Endothelial cell of umbilical vein (primary cell): ENCODE results near the gene POMP. TPM values are rescaled to one million over a fixed set of nuclear protein-coding genes. Genes with fewer than 3 reads are reported as not detected.

Source experiments
- BruUV-seq: library from RNA; stranded (reverse); fragments of 400-500 nt; replicated peaks from 2 replicates; lab custom pipeline; 2021; lab: Mats Ljungman, UMichigan
- CTCF ChIA-PET: fragments of 300-600, 350-600 bp; sonication (Branson Sonifier 250); formaldehyde crosslinking; loops from one replicate; lab custom pipeline; 2021; ENCODE audit warnings: antibody characterized with exemption, inconsistent platforms; lab: Charles Lee
- POLR2A ChIA-PET: fragments of 300-600, 350-600 bp; sonication (Branson Sonifier 250); formaldehyde crosslinking; loops from one replicate; lab custom pipeline; 2021; ENCODE audit warnings: antibody characterized with exemption, inconsistent platforms; lab: Charles Lee
- DNase-seq: peaks from one replicate; pipeline ENCODE4 v3.0.0-alpha.2; 2011; ENCODE audit warnings: low read depth, low spot score
- FAIRE-seq: peaks from 2 replicates; lab custom pipeline; 2011; peaks lifted over from hg19 to GRCh38; lab: Jason Lieb, UNC
- H2AFZ ChIP-seq: 2 replicates; pipeline ENCODE4 v1.6.0; 2012; ENCODE audit warnings: low read depth, low read length, control low read depth, inconsistent platforms
- H3K27ac ChIP-seq: 2 replicates; pipeline ENCODE4 v1.5.1; 2011; ENCODE audit warnings: low read depth, mild to moderate bottlenecking, control low read depth, low read length, moderate library complexity; ENCODE audit not compliant: insufficient read depth
- H3K27me3 ChIP-seq, 2 experiments: 2 replicates each; pipeline versions ENCODE4 v1.6.0 to v1.6.1; 2011; ENCODE audit warnings: low read length in 2 of 2, mixed read lengths in 1 of 2; ENCODE audit not compliant: control insufficient read depth in 2 of 2, insufficient read depth in 2 of 2
- H3K36me3 ChIP-seq, 2 experiments: 2 replicates in 1 of 2; 3 replicates in 1 of 2; pipeline ENCODE4 v1.5.1; 2011; ENCODE audit warnings: low read length in 2 of 2, mild to moderate bottlenecking in 1 of 2, moderate library complexity in 1 of 2; ENCODE audit not compliant: control insufficient read depth in 2 of 2, insufficient read depth in 2 of 2; ENCODE audit errors: extremely low read depth in 1 of 2
- H3K4me1 ChIP-seq: 3 replicates; pipeline ENCODE4 v1.5.1; 2011; ENCODE audit warnings: mild to moderate bottlenecking, low read length; ENCODE audit not compliant: control insufficient read depth, insufficient read depth; ENCODE audit errors: extremely low read depth
- H3K4me2 ChIP-seq: 2 replicates; pipeline ENCODE4 v1.6.1; 2011; ENCODE audit warnings: low read length, control low read depth, mixed read lengths; ENCODE audit not compliant: insufficient read depth
- H3K4me3 ChIP-seq, 3 experiments: fragments of 200-600 bp in 1 of 3; sonication (generic), shearing (Covaris generic) in 1 of 3; replicated peaks in 1 of 3; 2 replicates each; pipeline ENCODE4 v1.5.1; 2011 to 2016; ENCODE audit warnings: control low read depth in 3 of 3, low read length in 3 of 3, mild to moderate bottlenecking in 2 of 3, inconsistent platforms in 1 of 3, low read depth in 1 of 3, moderate library complexity in 1 of 3; ENCODE audit not compliant: insufficient read depth in 1 of 3
- H3K79me2 ChIP-seq: 2 replicates; pipeline ENCODE4 v1.6.0; 2012; ENCODE audit warnings: low read length, inconsistent platforms; ENCODE audit not compliant: control insufficient read depth, insufficient read depth
- H3K9ac ChIP-seq: replicated peaks from 2 replicates; pipeline ENCODE3; 2011; ENCODE audit warnings: low read length, control low read depth; ENCODE audit not compliant: insufficient read depth; ENCODE audit errors: extremely low read depth
- H3K9me1 ChIP-seq: replicated peaks from 3 replicates; pipeline ENCODE4 v1.6.0; 2011; ENCODE audit warnings: mild to moderate bottlenecking, low read length; ENCODE audit not compliant: control insufficient read depth, insufficient read depth; ENCODE audit errors: extremely low read depth
- H3K9me3 ChIP-seq: replicated peaks from 2 replicates; pipeline ENCODE4 v1.5.1; 2012; ENCODE audit warnings: low read length, inconsistent platforms; ENCODE audit not compliant: control insufficient read depth, insufficient read depth
- H4K20me1 ChIP-seq: replicated peaks from 2 replicates; pipeline ENCODE3; 2011; ENCODE audit warnings: mild to moderate bottlenecking, low read length; ENCODE audit not compliant: control insufficient read depth, insufficient read depth; ENCODE audit errors: extremely low read depth
- EZH2 ChIP-seq: IDR thresholded peaks from 2 replicates; pipeline ENCODE4 v1.6.1; 2012; ENCODE audit warnings: borderline replicate concordance, low read depth, mild to moderate bottlenecking, moderate library complexity, low read length, inconsistent platforms; ENCODE audit not compliant: severe bottlenecking
- FOS ChIP-seq: IDR thresholded peaks from 2 replicates; pipeline ENCODE4 v1.6.1; 2011; ENCODE audit warnings: mild to moderate bottlenecking, low read length, moderate library complexity, borderline replicate concordance; ENCODE audit not compliant: insufficient read depth
- GATA2 ChIP-seq: IDR thresholded peaks from 2 replicates; pipeline ENCODE4 v1.7.0; 2011; ENCODE audit warnings: low read depth, mild to moderate bottlenecking, moderate library complexity, mixed read lengths, low read length; ENCODE audit not compliant: insufficient read length, insufficient read depth
- JUN ChIP-seq: IDR thresholded peaks from 2 replicates; pipeline ENCODE4 v1.6.1; 2011; ENCODE audit warnings: borderline replicate concordance, low read depth; ENCODE audit not compliant: insufficient read length, insufficient read depth
- MYC ChIP-seq: IDR thresholded peaks from one replicate; pipeline ENCODE4 v1.6.1; 2011; ENCODE audit warnings: mild to moderate bottlenecking, low read depth, low read length
- POLR2A ChIP-seq: IDR thresholded peaks from 2 replicates; pipeline ENCODE4 v1.6.1; 2012; ENCODE audit warnings: low read depth, mild to moderate bottlenecking, control low read depth, low read length
- POLR2AphosphoS5 ChIP-seq: IDR thresholded peaks from 2 replicates; pipeline ENCODE4 v1.6.1; 2012; ENCODE audit warnings: low read depth, mild to moderate bottlenecking, control low read depth, low read length, moderate library complexity; ENCODE audit not compliant: insufficient read depth
- dilution Hi-C: fragments of 300-500 bp; cut with MboI; formaldehyde crosslinking; loops from one replicate; pipeline ENCODE4 v1.15.0; 2019; ENCODE audit warnings: low sequenced_read_pairs; ENCODE audit not compliant: extremely low pct_ligation_motif_present
- intact Hi-C: fragments of 100-400 bp; cut with micrococcal nuclease; formaldehyde crosslinking; loops from one replicate; pipeline ENCODE4 v1.10.0; 2022
- polyA plus RNA-seq, 4 experiments: library from polyadenylated mRNA; depleted of rRNA in 3 of 4; stranded (reverse) in 3 of 4; unstranded in 1 of 4; fragments of >200 nt; gene quantifications; 2 replicates each; pipeline versions ENCODE4 v1.2.1 to v1.2.3, GENCODE V29; 2011 to 2012; ENCODE audit warnings: missing spikeins in 1 of 4
- total RNA-seq: library from RNA; stranded (reverse); gene quantifications from 2 replicates; pipeline ENCODE4 v1.2.3, GENCODE V29; 2021
- TF ChIP-seq, protein P1 (sequence below), 2 donors: IDR thresholded peaks; 1 replicate in 1 of 2; 2 replicates in 1 of 2; pipeline ENCODE4 v1.5.1; 2011; ENCODE audit warnings: low read length in 2 of 2, mild to moderate bottlenecking in 2 of 2, moderate library complexity in 2 of 2, control low read depth in 1 of 2, inconsistent platforms in 1 of 2, low read depth in 1 of 2; ENCODE audit not compliant: insufficient read depth in 1 of 2; ENCODE audit errors: extremely low read depth in 1 of 2
- TF ChIP-seq, protein P2 (sequence below): IDR thresholded peaks from 2 replicates; pipeline ENCODE4 v1.6.1; 2011; ENCODE audit not compliant: insufficient read depth, insufficient read length

The POMP gene
- total and polyA plus RNA-seq, 2 donors (not counting 3 experiments of a cell fraction or from before 2014, with no cell fraction given): 27.0 to 88.9 TPM

DNA sequence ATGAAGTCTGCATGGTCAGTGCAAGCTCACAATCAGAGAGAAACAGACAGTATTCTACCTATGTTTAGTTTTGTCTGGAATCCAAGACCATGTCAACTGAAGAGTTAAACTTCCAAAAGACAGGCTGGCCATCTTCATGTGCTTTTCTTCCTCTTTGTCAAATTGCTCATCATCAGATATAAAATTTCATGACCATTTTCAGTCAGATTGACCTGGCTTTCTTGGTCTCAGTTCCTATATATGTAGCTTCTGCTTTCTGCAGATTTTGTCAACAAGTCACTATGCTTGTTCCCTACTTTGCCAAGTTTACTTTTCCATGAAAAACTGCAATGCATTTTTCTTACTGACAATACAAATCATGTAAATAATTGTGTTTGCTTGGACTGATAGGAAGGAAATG, 46.0 kb downstream of the POMP start:
- DNase-seq (no peak), FAIRE-seq (no peak)
- H3K79me2 ChIP-seq: no peaks in the 10 kb centered on the region
- H4K20me1 ChIP-seq: no peaks in the 10 kb centered on the region
- ChIA-PET CTCF (interaction anchor here (1.2 kb wide), 1 partner anchor 92 kb away, joined by 6 read pairs; no protein-coding TSS in a partner anchor), POLR2A (no interaction called here)
- no peak overlapping the region for H3K9ac ChIP-seq
- dilution Hi-C loops (no loop called here), intact Hi-C loops (no loop called here)
- BruUV-seq: no TSS peak
- H3K36me3 ChIP-seq: no peaks in the 10 kb centered on the region
- no peak overlapping the region for H3K27ac ChIP-seq
- peaks cover 1 to 4% of the 10 kb centered on the region in 2 experiments for H3K27me3 ChIP-seq
- no peak overlapping the region for H3K4me2 ChIP-seq
- no peak overlapping the region for H3K4me3 ChIP-seq
- H3K9me1 ChIP-seq: no peaks in the 10 kb centered on the region
- no peaks in the 10 kb centered on the region for H3K9me3 ChIP-seq
- no peak for TF ChIP-seq GATA2
- TF ChIP-seq FOS: no peak
- no peak for TF ChIP-seq JUN
- TF ChIP-seq POLR2AphosphoS5: no peak
- TF ChIP-seq, protein P1, sequence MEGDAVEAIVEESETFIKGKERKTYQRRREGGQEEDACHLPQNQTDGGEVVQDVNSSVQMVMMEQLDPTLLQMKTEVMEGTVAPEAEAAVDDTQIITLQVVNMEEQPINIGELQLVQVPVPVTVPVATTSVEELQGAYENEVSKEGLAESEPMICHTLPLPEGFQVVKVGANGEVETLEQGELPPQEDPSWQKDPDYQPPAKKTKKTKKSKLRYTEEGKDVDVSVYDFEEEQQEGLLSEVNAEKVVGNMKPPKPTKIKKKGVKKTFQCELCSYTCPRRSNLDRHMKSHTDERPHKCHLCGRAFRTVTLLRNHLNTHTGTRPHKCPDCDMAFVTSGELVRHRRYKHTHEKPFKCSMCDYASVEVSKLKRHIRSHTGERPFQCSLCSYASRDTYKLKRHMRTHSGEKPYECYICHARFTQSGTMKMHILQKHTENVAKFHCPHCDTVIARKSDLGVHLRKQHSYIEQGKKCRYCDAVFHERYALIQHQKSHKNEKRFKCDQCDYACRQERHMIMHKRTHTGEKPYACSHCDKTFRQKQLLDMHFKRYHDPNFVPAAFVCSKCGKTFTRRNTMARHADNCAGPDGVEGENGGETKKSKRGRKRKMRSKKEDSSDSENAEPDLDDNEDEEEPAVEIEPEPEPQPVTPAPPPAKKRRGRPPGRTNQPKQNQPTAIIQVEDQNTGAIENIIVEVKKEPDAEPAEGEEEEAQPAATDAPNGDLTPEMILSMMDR (IDR thresholded peaks at IDR 0.05; ENCODE audit: extremely low read depth in 1 of 2, insufficient read depth in 1 of 2, low read depth in 1 of 2, low read length in 2 of 2): no peak
- TF ChIP-seq, protein P2, sequence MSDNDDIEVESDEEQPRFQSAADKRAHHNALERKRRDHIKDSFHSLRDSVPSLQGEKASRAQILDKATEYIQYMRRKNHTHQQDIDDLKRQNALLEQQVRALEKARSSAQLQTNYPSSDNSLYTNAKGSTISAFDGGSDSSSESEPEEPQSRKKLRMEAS: no peak
- TF ChIP-seq EZH2: no peak
- TF ChIP-seq MYC: no peak
- TF ChIP-seq POLR2A: no peak
- H3K4me1 ChIP-seq: no peaks in the 10 kb centered on the region
- H2AFZ ChIP-seq: no peak overlapping the region
